Iris pigment epithelial cell (primary cell): ENCODE measurements around the gene ARID3A.
"Not testable (repeated sequence)": the region's sequence is repeated elsewhere in the genome, so short reads cannot be mapped to it uniquely, and the experiment has no call there.

Source experiments
- DNase-seq: peaks from one replicate; pipeline ENCODE4 v3.0.0-alpha.2; 2011; ENCODE audit warnings: low read depth

ARID3A gene

GRCh38 chr19:925526-926322 lies at the start of gene ARID3A:
TSS of gene ARID3A (plus strand) at chr19:926035. CDS start at chr19:929529, 3,494 bp downstream.
- DNase-seq, result peak; percentile 84

- DNase-seq, result no peak
Observed at GRCh38 chr19:876089-876488, 49.7 kb upstream of the ARID3A start.

- DNase-seq, result no peak
Observed at GRCh38 chr19:876780-877314, 49.0 kb upstream of the ARID3A start.

GRCh38 chr19:877992-878660 lies 47.7 kb upstream of the ARID3A start:
- not testable (repeated sequence) for DNase-seq

GRCh38 chr19:878751-879561 lies 46.9 kb upstream of the ARID3A start:
- DNase-seq, result not testable (repeated sequence)

GRCh38 chr19:879711-880438 lies 46.0 kb upstream of the ARID3A start:
- no peak for DNase-seq

GRCh38 chr19:881385-882071 lies 44.3 kb upstream of the ARID3A start:
- no peak for DNase-seq

GRCh38 chr19:882871-883497 lies 42.9 kb upstream of the ARID3A start:
- no peak for DNase-seq

GRCh38 chr19:883661-884211 lies 42.1 kb upstream of the ARID3A start:
- no peak for DNase-seq

- no peak for DNase-seq
Observed at GRCh38 chr19:884420-885211, 41.2 kb upstream of the ARID3A start.

GRCh38 chr19:885536-886224 lies 40.2 kb upstream of the ARID3A start:
- no peak for DNase-seq

- DNase-seq, result peak; percentile 48
Observed at GRCh38 chr19:887072-887471, 38.8 kb upstream of the ARID3A start.

GRCh38 chr19:887599-887998 lies 38.2 kb upstream of the ARID3A start:
- DNase-seq, result no peak

GRCh38 chr19:888581-889385 lies 37.1 kb upstream of the ARID3A start:
- DNase-seq, result no peak

- no peak for DNase-seq
Observed at GRCh38 chr19:889662-890295, 36.1 kb upstream of the ARID3A start.

- DNase-seq, result no peak
Observed at GRCh38 chr19:890831-891230, 35.0 kb upstream of the ARID3A start.

- not testable (repeated sequence) for DNase-seq
Observed at GRCh38 chr19:891421-892200, 34.2 kb upstream of the ARID3A start.
